ENCODE measurements around the gene GCSAM.

Gene GCSAM

DNA sequence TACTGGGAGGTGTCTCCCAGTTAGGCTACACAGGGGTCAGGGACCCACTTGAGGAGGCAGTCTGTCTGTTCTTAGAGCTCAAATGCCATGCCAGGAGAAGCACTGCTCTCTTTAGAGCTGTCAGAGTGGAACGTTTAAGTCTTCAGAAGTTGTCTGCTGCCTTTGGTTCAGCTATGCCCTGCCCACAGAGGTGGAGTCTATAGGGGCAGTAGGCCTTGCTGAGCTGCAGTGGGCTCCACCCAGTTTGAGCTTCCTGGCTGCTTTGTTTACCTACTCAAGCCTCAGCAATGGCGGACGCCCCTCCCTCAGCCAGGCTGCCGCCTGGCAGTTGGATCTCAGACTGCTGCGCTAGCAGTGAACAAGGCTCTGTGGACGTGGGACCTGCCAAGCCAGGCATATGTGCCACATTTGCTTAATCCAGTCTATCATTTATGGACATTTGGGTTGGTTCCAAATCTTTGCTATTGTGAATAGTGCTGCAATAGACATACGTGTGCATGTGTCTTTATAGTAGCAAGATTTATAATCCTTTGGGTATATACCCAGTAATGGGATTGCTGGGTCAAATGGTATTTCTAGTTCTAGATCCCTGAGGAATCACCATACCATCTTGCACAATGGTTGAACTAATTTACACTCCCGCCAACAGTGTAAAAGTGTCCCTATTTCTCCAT lies 60.5 kb downstream of the GCSAM start:
- DNase-seq (ENCODE audit: low spot score), result peak; percentile 66
